Spleen (tissue), 11 donors: ENCODE measurements around the gene INPP4A. TPM values are rescaled to one million over a fixed set of nuclear protein-coding genes. Genes with fewer than 3 reads are reported as not detected.

Experiments used
- DNase-seq: peaks from one replicate; pipeline ENCODE4 v3.0.0-alpha.2; 2020
- H3K27ac ChIP-seq, 8 donors: fragments of 200-600 bp; sonication (generic) in 7 of 8; 1 replicate in 4 of 8; 2 replicates in 4 of 8; pipeline versions ENCODE4 v1.5.0 to v1.8.0; 2016 to 2021; ENCODE audit warnings: inconsistent platforms in 4 of 8, mild to moderate bottlenecking in 4 of 8, moderate library complexity in 1 of 8
- H3K27me3 ChIP-seq, 7 donors: fragments of 200-600 bp; sonication (generic) in 6 of 7; replicated peaks in 1 of 7; 1 replicate in 4 of 7; 2 replicates in 3 of 7; pipeline versions ENCODE4 v1.5.0 to v1.8.0; 2016 to 2021; ENCODE audit warnings: inconsistent platforms in 3 of 7, mild to moderate bottlenecking in 1 of 7
- H3K36me3 ChIP-seq, 6 donors: fragments of 200-600 bp; sonication (generic) in 5 of 6; 1 replicate in 4 of 6; 2 replicates in 2 of 6; pipeline versions ENCODE4 v1.5.0 to v1.8.0; 2016 to 2021; ENCODE audit warnings: inconsistent platforms in 2 of 6
- H3K4me1 ChIP-seq, 6 donors: fragments of 200-600 bp; sonication (generic) in 5 of 6; 1 replicate in 3 of 6; 2 replicates in 3 of 6; pipeline versions ENCODE4 v1.5.0 to v1.8.0; 2016 to 2021; ENCODE audit warnings: inconsistent platforms in 3 of 6
- H3K4me3 ChIP-seq, 8 donors: fragments of 200-600 bp; sonication (generic) in 7 of 8; 1 replicate in 4 of 8; 2 replicates in 4 of 8; pipeline versions ENCODE4 v1.5.0 to v1.8.0; 2016 to 2021; ENCODE audit warnings: inconsistent platforms in 4 of 8, mild to moderate bottlenecking in 4 of 8, moderate library complexity in 2 of 8
- H3K9me3 ChIP-seq, 8 donors: fragments of 200-600 bp; sonication (generic) in 7 of 8; 1 replicate in 4 of 8; 2 replicates in 4 of 8; pipeline versions ENCODE4 v1.5.0 to v1.8.0; 2016 to 2021; ENCODE audit warnings: inconsistent platforms in 4 of 8
- CTCF ChIP-seq, 11 experiments: fragments of 200-600 bp in 7 of 11; fragments of 450-650 bp in 4 of 11; sonication (generic) in 4 of 11; IDR thresholded peaks in 8 of 11; conservative IDR thresholded peaks in 3 of 11; 1 replicate in 7 of 11; 2 replicates in 4 of 11; pipeline versions ENCODE4 v1.4.0 to v1.8.0; 2016 to 2021; ENCODE audit warnings: antibody characterized with exemption in 11 of 11, inconsistent platforms in 4 of 11, mild to moderate bottlenecking in 1 of 11
- POLR2A ChIP-seq, 3 donors: fragments of 450-650 bp; IDR thresholded peaks; one replicate each; pipeline ENCODE4 v1.5.1; 2017; ENCODE audit warnings: antibody characterized with exemption in 3 of 3, mild to moderate bottlenecking in 1 of 3
- POLR2AphosphoS5 ChIP-seq, 3 donors: sonication (generic); formaldehyde crosslinking; IDR thresholded peaks; one replicate each; pipeline ENCODE4 v1.5.1; 2017; ENCODE audit warnings: antibody characterized with exemption in 3 of 3
- WGBS, 5 donors: extraction: QIAGEN DNeasy Blood & Tissue Kit in 3 of 5; methylation state at CpG; one replicate each; pipeline versions ENCODE4 v1.1.5 to v1.1.7; 2013 to 2018; 5-methylcytosine and 5-hydroxymethylcytosine counted together
- intact Hi-C: fragments of 100-400 bp; cut with DNase I; formaldehyde crosslinking; loops from one replicate; pipeline ENCODE4 v1.15.0; 2023; ENCODE audit warnings: low total_unique reads
- polyA plus RNA-seq, 3 donors: library from polyadenylated mRNA; stranded (reverse); fragments of 200-250 nt; gene quantifications; one replicate each; pipeline ENCODE4 v1.2.1, GENCODE V29; 2013
- total RNA-seq, 7 donors: library from RNA; depleted of rRNA in 3 of 7; stranded (reverse); fragments of >200 nt in 3 of 7; fragmentation: NEBNext Ultra II Directional in 4 of 7; extraction: Animal tissue kit (Norgen Biotek cat#: 25700) in 4 of 7; gene quantifications; one replicate each; pipeline versions ENCODE4 v1.1.0 to v1.2.1, GENCODE V29; 2016 to 2021
- donor health status: healthy with polysubstance abuse.
- donor health status: DM: no; HTN: no; CAD: no; lungs with moderate emphysema.
- donor health status: DM: no; HTN: no; CAD: no.
- donor health status: Bipolar disorder and iron deficiency.
- donor health status: healthy.
- donor health status: DM: no; HTN: no; CAD: no.
- donor health status: DM: yes; HTN: yes; CAD: no.

Gene INPP4A
- total and polyA plus RNA-seq, 10 donors = 6.4 to 102 (median 69.2) TPM

GRCh38 chr2:98519156-98519555, 74.5 kb downstream of the INPP4A start:
- Histone ChIP-seq H3K36me3 (peaks cover 0 to 40% (median 19%) of the 10 kb centered on the region in 6 donors), H3K27ac (peak overlapping the region in 2 of 8 donors; percentile 16 to 77), H3K9me3 (no peaks in the 10 kb centered on the region), H3K4me1 (peaks cover 9 to 52% (median 26%) of the 10 kb centered on the region in 6 donors), H3K27me3 (no peaks in the 10 kb centered on the region), H3K4me3 (no peak overlapping the region)
- no peak for DNase-seq
- 87 to 94% (median 90%) methylated on average over 6 of the region's 6 CpGs for WGBS, 5 donors
- intact Hi-C loops = no loop called here
- TF ChIP-seq POLR2AphosphoS5 (IDR thresholded peaks at IDR 0.05) (no peak), POLR2A (IDR thresholded peaks at IDR 0.05) (no peak), CTCF (IDR thresholded peaks at IDR 0.05 in 8 of 11, conservative IDR thresholded peaks at IDR 0.05 in 3 of 11) (no peak)

GRCh38 chr2:98519851-98520250, 75.2 kb downstream of the INPP4A start:
- H3K27ac ChIP-seq = peak overlapping the region in 1 of 8 donors; percentile 29
- peaks cover 7 to 45% (median 21%) of the 10 kb centered on the region in 6 donors for H3K4me1 ChIP-seq
- no peaks in the 10 kb centered on the region for H3K9me3 ChIP-seq
- WGBS, 5 donors = 95 to 99% (median 97%) methylated on average over 8 to 16 of the region's 16 CpGs
- peaks cover 0 to 47% (median 19%) of the 10 kb centered on the region in 6 donors for H3K36me3 ChIP-seq
- TF ChIP-seq POLR2AphosphoS5 (IDR thresholded peaks at IDR 0.05) = peak in 1 of 3 donors; percentile 34
- no peak for TF ChIP-seq CTCF (IDR thresholded peaks at IDR 0.05 in 8 of 11, conservative IDR thresholded peaks at IDR 0.05 in 3 of 11)
- intact Hi-C loops = no loop called here
- no peak overlapping the region for H3K4me3 ChIP-seq
- DNase-seq = peak; percentile 54
- H3K27me3 ChIP-seq = no peaks in the 10 kb centered on the region

GRCh38 chr2:98520806-98521205, 76.1 kb downstream of the INPP4A start:
- Histone ChIP-seq H3K9me3 (no peaks in the 10 kb centered on the region), H3K4me1 (peaks cover 3 to 35% (median 12%) of the 10 kb centered on the region in 6 donors), H3K4me3 (no peak overlapping the region), H3K27ac (peak overlapping the region in 1 of 8 donors; percentile 29), H3K27me3 (no peaks in the 10 kb centered on the region), H3K36me3 (peaks cover 0 to 50% (median 19%) of the 10 kb centered on the region in 6 donors)
- TF ChIP-seq CTCF (IDR thresholded peaks at IDR 0.05 in 8 of 11, conservative IDR thresholded peaks at IDR 0.05 in 3 of 11) = no peak
- TF ChIP-seq POLR2AphosphoS5 (IDR thresholded peaks at IDR 0.05) = no peak
- no peak for TF ChIP-seq POLR2A (IDR thresholded peaks at IDR 0.05)
- WGBS, 5 donors = 90 to 99% (median 94%) methylated on average over 5 to 6 of the region's 6 CpGs
- peak; percentile 59 for DNase-seq
- intact Hi-C loops = no loop called here

- Histone ChIP-seq H3K36me3 (peaks cover 0 to 50% (median 19%) of the 10 kb centered on the region in 6 donors), H3K4me3 (no peak overlapping the region), H3K9me3 (no peaks in the 10 kb centered on the region), H3K27me3 (no peaks in the 10 kb centered on the region), H3K4me1 (peaks cover 0 to 31% (median 10%) of the 10 kb centered on the region in 6 donors), H3K27ac (peak overlapping the region in 1 of 8 donors; percentile 29)
- TF ChIP-seq POLR2A (IDR thresholded peaks at IDR 0.05) (no peak), POLR2AphosphoS5 (IDR thresholded peaks at IDR 0.05) (no peak), CTCF (IDR thresholded peaks at IDR 0.05 in 8 of 11, conservative IDR thresholded peaks at IDR 0.05 in 3 of 11) (no peak)
- WGBS, 5 donors = 89 to 95% (median 90%) methylated on average over 7 of the region's 7 CpGs
- intact Hi-C loops = no loop called here
- no peak for DNase-seq
Observed at GRCh38 chr2:98521266-98521665, 76.6 kb downstream of the INPP4A start.
